A673 (cell line): ENCODE measurements around the gene TMEM174. TPM values are rescaled to one million over a fixed set of nuclear protein-coding genes. Genes with fewer than 3 reads are reported as not detected.
"Not testable (repeated sequence)": the region's sequence is repeated elsewhere in the genome, so short reads cannot be mapped to it uniquely, and the experiment has no call there.

Experiments
- BruUV-seq: library from RNA; stranded (reverse); fragments of 400-500 nt; replicated peaks from 2 replicates; lab custom pipeline; 2021; lab: Mats Ljungman, UMichigan
- CTCF ChIA-PET: fragments of 300-600 bp; sonication (Branson Sonifier 250); formaldehyde crosslinking; loops from one replicate; lab custom pipeline; 2022; ENCODE audit warnings: antibody characterized with exemption; lab: Charles Lee
- POLR2A ChIA-PET: fragments of 300-600 bp; sonication (Branson Sonifier 250); formaldehyde crosslinking; loops from one replicate; lab custom pipeline; 2022; ENCODE audit warnings: antibody characterized with exemption; ENCODE audit not compliant: low non-redundant PET; lab: Charles Lee
- DNase-seq: peaks from one replicate; pipeline ENCODE4 v3.0.0-alpha.2; 2015; ENCODE audit warnings: low spot score
- H3K27ac ChIP-seq: fragments of 200-600 bp; sonication (generic); 2 replicates; pipeline ENCODE4 v1.5.1; 2016; ENCODE audit warnings: mixed run types, low read depth, mild to moderate bottlenecking, mixed read lengths, antibody characterized with exemption, low read length; ENCODE audit not compliant: poor library complexity, severe bottlenecking
- H3K27me3 ChIP-seq: fragments of 200-600 bp; sonication (generic); replicated peaks from 2 replicates; pipeline ENCODE4 v1.6.1; 2017; ENCODE audit warnings: mixed run types, low read depth, mild to moderate bottlenecking, mixed read lengths, antibody characterized with exemption, low read length; ENCODE audit not compliant: insufficient read depth, poor library complexity
- H3K36me3 ChIP-seq: fragments of 200-600 bp; sonication (generic); 2 replicates; pipeline ENCODE4 v1.6.1; 2016; ENCODE audit warnings: mixed run types, mild to moderate bottlenecking, mixed read lengths, antibody characterized with exemption, low read length; ENCODE audit not compliant: insufficient read depth, poor library complexity, severe bottlenecking
- H3K4me1 ChIP-seq: fragments of 200-600 bp; sonication (generic); 2 replicates; pipeline ENCODE4 v1.6.1; 2017; ENCODE audit warnings: mixed run types, mild to moderate bottlenecking, mixed read lengths, antibody characterized with exemption, low read length; ENCODE audit not compliant: insufficient read depth, poor library complexity, severe bottlenecking
- H3K4me3 ChIP-seq: fragments of 200-600 bp; sonication (generic); 2 replicates; pipeline ENCODE4 v1.5.1; 2016; ENCODE audit warnings: low read depth, mixed run types, mild to moderate bottlenecking, mixed read lengths, low read length; ENCODE audit not compliant: poor library complexity, severe bottlenecking
- H3K9me3 ChIP-seq: fragments of 200-600 bp; sonication (generic); 2 replicates; pipeline ENCODE4 v1.6.1; 2016; ENCODE audit warnings: mixed run types, low read depth, mild to moderate bottlenecking, mixed read lengths, antibody characterized with exemption, low read length; ENCODE audit not compliant: poor library complexity, severe bottlenecking
- CTCF ChIP-seq: fragments of 300-800, 200-600 bp; sonication (generic); conservative IDR thresholded peaks from 2 replicates; pipeline ENCODE4 v1.5.1; 2017; ENCODE audit warnings: low read depth, mild to moderate bottlenecking, antibody characterized with exemption, low read length, moderate library complexity, mixed read lengths
- EZH2 ChIP-seq: fragments of 200-600 bp; sonication (generic); IDR thresholded peaks from 2 replicates; pipeline ENCODE4 v1.6.1; 2017; ENCODE audit warnings: borderline replicate concordance, low read depth, mild to moderate bottlenecking, mixed read lengths, antibody characterized with exemption, low read length; ENCODE audit not compliant: poor library complexity, severe bottlenecking
- intact Hi-C: fragments of 100-400 bp; cut with micrococcal nuclease; formaldehyde crosslinking; loops from one replicate; pipeline ENCODE4 v1.10.0; 2022; ENCODE audit not compliant: unreplicated experiment
- total RNA-seq: library from RNA; stranded (reverse); gene quantifications from 2 replicates; pipeline ENCODE4 v1.2.3, GENCODE V29; 2021

The TMEM174 gene
- total RNA-seq, 1 experiment from 2014 or later, result not detected

DNA sequence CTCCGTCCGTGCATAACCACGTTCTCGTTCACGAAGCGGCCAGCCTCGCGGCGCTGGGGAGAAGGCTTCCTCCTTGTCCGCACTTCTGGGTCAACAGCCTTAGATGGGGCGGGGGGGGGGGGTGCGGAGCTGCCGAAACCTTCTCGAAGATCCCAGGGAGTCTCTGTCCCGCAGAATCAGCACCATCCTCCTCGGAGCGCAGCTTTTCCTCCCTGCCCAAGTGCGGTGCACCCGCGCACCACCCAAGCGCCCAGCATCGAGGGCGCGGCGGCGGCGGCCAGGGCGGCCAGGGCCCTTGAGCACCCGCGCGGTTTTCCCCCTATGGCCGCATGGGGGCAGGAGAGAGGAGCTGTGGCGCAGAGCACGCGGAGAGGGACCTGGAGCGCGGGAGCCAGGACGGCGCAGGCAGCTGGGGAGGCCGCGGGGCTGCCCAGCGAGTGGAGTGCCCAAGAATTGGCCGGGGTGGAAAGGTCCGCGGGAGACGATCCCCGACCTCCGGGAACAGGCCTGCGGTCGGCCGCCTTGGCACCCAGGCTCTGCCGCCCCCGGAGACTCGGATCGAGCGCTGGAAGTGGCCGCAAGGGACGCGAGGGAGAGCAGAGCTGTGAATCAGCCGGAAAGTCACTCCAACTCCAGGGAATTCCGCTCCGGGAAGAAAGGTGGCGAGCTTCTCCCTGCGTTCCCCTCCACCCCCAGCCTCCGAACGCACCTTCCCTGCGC is 43.1 kb downstream of the TMEM174 start:
- CTCF ChIA-PET, result interaction anchor here (0.6 to 1.5 kb wide), 12 partner anchors 12 to 812 kb away, joined by 3 to 12 read pairs (median 4); partner anchors contain the start of genes FOXD1 and TMEM174
- intact Hi-C loops, result loop anchor here (5.0 to 10.0 kb wide), 5 partner anchors 134 to 294 kb away; partner anchors contain the start of gene FCHO2
- no TSS peak for BruUV-seq
- peak; percentile 85 for DNase-seq
- peaks cover 24% of the 10 kb centered on the region for H3K4me1 ChIP-seq
- H3K36me3 ChIP-seq, result no peaks in the 10 kb centered on the region
- H3K4me3 ChIP-seq, result peak overlapping the region; percentile 29
- H3K27me3 ChIP-seq, result peaks cover 11% of the 10 kb centered on the region
- H3K27ac ChIP-seq, result no peak overlapping the region
- POLR2A ChIA-PET, result interaction anchor here (0.6 kb wide), 1 partner anchor 579 kb away, joined by 3 read pairs; no protein-coding TSS in a partner anchor
- H3K9me3 ChIP-seq, result no peaks in the 10 kb centered on the region
- TF ChIP-seq CTCF (peak; percentile 86), EZH2 (no peak)

GRCh38 chr5:73218552-73219171 is 45.7 kb downstream of the TMEM174 start:
- H3K27me3 ChIP-seq, result peaks cover 22% of the 10 kb centered on the region
- TF ChIP-seq CTCF (peak; percentile 52), EZH2 (no peak)
- POLR2A ChIA-PET, result no interaction called here
- CTCF ChIA-PET, result no interaction called here
- H3K27ac ChIP-seq, result no peak overlapping the region
- no peak overlapping the region for H3K4me3 ChIP-seq
- H3K4me1 ChIP-seq, result peaks cover 19% of the 10 kb centered on the region
- H3K9me3 ChIP-seq, result no peaks in the 10 kb centered on the region
- no TSS peak for BruUV-seq
- peak; percentile 45 for DNase-seq
- intact Hi-C loops, result loop anchor here (5.0 to 10.0 kb wide), 5 partner anchors 136 to 296 kb away; partner anchors contain the start of gene FCHO2
- H3K36me3 ChIP-seq, result no peaks in the 10 kb centered on the region

DNA sequence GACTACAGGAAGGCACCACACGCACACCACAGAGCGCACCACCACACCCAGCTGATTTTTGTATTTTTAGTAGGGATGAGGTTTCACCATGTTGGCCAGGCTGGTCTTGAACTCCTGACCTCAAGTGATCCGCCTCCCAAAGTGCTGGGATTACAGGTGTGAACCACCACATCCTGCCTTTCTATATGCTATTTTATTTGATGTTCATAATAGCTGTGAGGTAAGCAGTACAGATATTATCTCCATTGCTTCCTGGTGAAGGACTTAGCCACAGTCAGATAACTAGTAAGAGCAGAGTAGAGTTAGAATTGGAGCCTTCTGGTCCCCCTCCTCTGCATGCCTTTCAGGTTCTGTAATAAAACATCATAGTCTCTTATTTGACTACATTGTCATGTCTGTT is 46.3 kb downstream of the TMEM174 start:
- POLR2A ChIA-PET, H3K4me3 ChIP-seq, CTCF ChIA-PET, H3K9me3 ChIP-seq, H3K36me3 ChIP-seq, H3K27ac ChIP-seq, BruUV-seq, DNase-seq: not testable (repeated sequence)
- Histone ChIP-seq H3K4me1 (peaks cover 12% of the 10 kb centered on the region), H3K27me3 (peaks cover 26% of the 10 kb centered on the region)
- intact Hi-C loops, result loop anchor here (5.0 to 10.0 kb wide), 5 partner anchors 137 to 297 kb away; partner anchors contain the start of gene FCHO2
